ENCODE data around the gene RNU1-3.
"Not testable (repeated sequence)": the region's sequence is repeated elsewhere in the genome, so short reads cannot be mapped to it uniquely, and the experiment has no call there.

RNU1-3 gene

GRCh38 chr1:16666502-16667413 lies at the start of gene RNU1-3:
Gene RNU1-3, minus strand, starts transcription at chr1:16666948.
- DNase-seq; in situ Hi-C loops (cut with MboI; ENCODE audit: low pct_unique_long_range_greater_than_20kb, low sequenced_read_pairs): not testable (repeated sequence)

- DNase-seq; in situ Hi-C loops (cut with MboI; ENCODE audit: low pct_unique_long_range_greater_than_20kb, low sequenced_read_pairs): not testable (repeated sequence)
These were observed 46.7 kb upstream of the RNU1-3 start for GRCh38 chr1:16713480-16713879.

- DNase-seq; in situ Hi-C loops (cut with MboI; ENCODE audit: low pct_unique_long_range_greater_than_20kb, low sequenced_read_pairs): not testable (repeated sequence)
These were observed 46.2 kb upstream of the RNU1-3 start for GRCh38 chr1:16712984-16713383.

- in situ Hi-C loops (cut with MboI; ENCODE audit: low pct_unique_long_range_greater_than_20kb, low sequenced_read_pairs); DNase-seq: not testable (repeated sequence)
These were observed 45.8 kb upstream of the RNU1-3 start for GRCh38 chr1:16712582-16712981.

GRCh38 chr1:16712131-16712530 lies 45.4 kb upstream of the RNU1-3 start:
- in situ Hi-C loops (cut with MboI; ENCODE audit: low pct_unique_long_range_greater_than_20kb, low sequenced_read_pairs); DNase-seq: not testable (repeated sequence)

GRCh38 chr1:16710618-16711017 lies 43.9 kb upstream of the RNU1-3 start:
- DNase-seq; in situ Hi-C loops (cut with MboI; ENCODE audit: low pct_unique_long_range_greater_than_20kb, low sequenced_read_pairs): not testable (repeated sequence)

- DNase-seq; in situ Hi-C loops (cut with MboI; ENCODE audit: low pct_unique_long_range_greater_than_20kb, low sequenced_read_pairs): not testable (repeated sequence)
These were observed 42.9 kb upstream of the RNU1-3 start for GRCh38 chr1:16709659-16710087.

- DNase-seq; in situ Hi-C loops (cut with MboI; ENCODE audit: low pct_unique_long_range_greater_than_20kb, low sequenced_read_pairs): not testable (repeated sequence)
These were observed 42.0 kb upstream of the RNU1-3 start for GRCh38 chr1:16708704-16709103.

GRCh38 chr1:16707130-16708093 lies 40.7 kb upstream of the RNU1-3 start:
- DNase-seq; in situ Hi-C loops (cut with MboI; ENCODE audit: low pct_unique_long_range_greater_than_20kb, low sequenced_read_pairs): not testable (repeated sequence)

- in situ Hi-C loops (cut with MboI; ENCODE audit: low pct_unique_long_range_greater_than_20kb, low sequenced_read_pairs) = not testable (repeated sequence)
These were observed 39.6 kb upstream of the RNU1-3 start for GRCh38 chr1:16706302-16706701.

GRCh38 chr1:16704502-16705100 lies 37.9 kb upstream of the RNU1-3 start:
- in situ Hi-C loops (cut with MboI; ENCODE audit: low pct_unique_long_range_greater_than_20kb, low sequenced_read_pairs); DNase-seq: not testable (repeated sequence)

More at GRCh38 chr1:16706302-16706701, 39.6 kb upstream of the RNU1-3 start:
- DNase-seq = not testable (repeated sequence)

GRCh38 chr1:16704076-16704475 lies 37.3 kb upstream of the RNU1-3 start:
- in situ Hi-C loops (cut with MboI; ENCODE audit: low pct_unique_long_range_greater_than_20kb, low sequenced_read_pairs); DNase-seq: not testable (repeated sequence)

- in situ Hi-C loops (cut with MboI; ENCODE audit: low pct_unique_long_range_greater_than_20kb, low sequenced_read_pairs) = not testable (repeated sequence)
These were observed 36.9 kb upstream of the RNU1-3 start for GRCh38 chr1:16703602-16704001.

GRCh38 chr1:16703141-16703540 lies 36.4 kb upstream of the RNU1-3 start:
- DNase-seq; in situ Hi-C loops (cut with MboI; ENCODE audit: low pct_unique_long_range_greater_than_20kb, low sequenced_read_pairs): not testable (repeated sequence)

More at GRCh38 chr1:16703602-16704001, 36.9 kb upstream of the RNU1-3 start:
- DNase-seq = not testable (repeated sequence)

GRCh38 chr1:16702280-16702679 lies 35.5 kb upstream of the RNU1-3 start:
- in situ Hi-C loops (cut with MboI; ENCODE audit: low pct_unique_long_range_greater_than_20kb, low sequenced_read_pairs); DNase-seq: not testable (repeated sequence)

- DNase-seq; in situ Hi-C loops (cut with MboI; ENCODE audit: low pct_unique_long_range_greater_than_20kb, low sequenced_read_pairs): not testable (repeated sequence)
These were observed 34.4 kb upstream of the RNU1-3 start for GRCh38 chr1:16701189-16701588.

- in situ Hi-C loops (cut with MboI; ENCODE audit: low pct_unique_long_range_greater_than_20kb, low sequenced_read_pairs); DNase-seq: not testable (repeated sequence)
These were observed 33.6 kb upstream of the RNU1-3 start for GRCh38 chr1:16700138-16700895.

- in situ Hi-C loops (cut with MboI; ENCODE audit: low pct_unique_long_range_greater_than_20kb, low sequenced_read_pairs); DNase-seq: not testable (repeated sequence)
These were observed 32.7 kb upstream of the RNU1-3 start for GRCh38 chr1:16699440-16699839.
